Spleen (tissue), 11 donors: ENCODE data around the gene NHEJ1. TPM values are rescaled to one million over a fixed set of nuclear protein-coding genes. Genes with fewer than 3 reads are reported as not detected.
A peak's percentile ranks its signal among the peaks of the same experiment; 100 is the strongest.

Experiments used
- DNase-seq: peaks from one replicate; pipeline ENCODE4 v3.0.0-alpha.2; 2020
- H3K27ac ChIP-seq, 8 donors: fragments of 200-600 bp; sonication (generic) in 7 of 8; 1 replicate in 4 of 8; 2 replicates in 4 of 8; pipeline versions ENCODE4 v1.5.0 to v1.8.0; 2016 to 2021; ENCODE audit warnings: inconsistent platforms in 4 of 8, mild to moderate bottlenecking in 4 of 8, moderate library complexity in 1 of 8
- H3K27me3 ChIP-seq, 7 donors: fragments of 200-600 bp; sonication (generic) in 6 of 7; replicated peaks in 1 of 7; 1 replicate in 4 of 7; 2 replicates in 3 of 7; pipeline versions ENCODE4 v1.5.0 to v1.8.0; 2016 to 2021; ENCODE audit warnings: inconsistent platforms in 3 of 7, mild to moderate bottlenecking in 1 of 7
- H3K36me3 ChIP-seq, 6 donors: fragments of 200-600 bp; sonication (generic) in 5 of 6; 1 replicate in 4 of 6; 2 replicates in 2 of 6; pipeline versions ENCODE4 v1.5.0 to v1.8.0; 2016 to 2021; ENCODE audit warnings: inconsistent platforms in 2 of 6
- H3K4me1 ChIP-seq, 6 donors: fragments of 200-600 bp; sonication (generic) in 5 of 6; 1 replicate in 3 of 6; 2 replicates in 3 of 6; pipeline versions ENCODE4 v1.5.0 to v1.8.0; 2016 to 2021; ENCODE audit warnings: inconsistent platforms in 3 of 6
- H3K4me3 ChIP-seq, 8 donors: fragments of 200-600 bp; sonication (generic) in 7 of 8; 1 replicate in 4 of 8; 2 replicates in 4 of 8; pipeline versions ENCODE4 v1.5.0 to v1.8.0; 2016 to 2021; ENCODE audit warnings: inconsistent platforms in 4 of 8, mild to moderate bottlenecking in 4 of 8, moderate library complexity in 2 of 8
- H3K9me3 ChIP-seq, 8 donors: fragments of 200-600 bp; sonication (generic) in 7 of 8; 1 replicate in 4 of 8; 2 replicates in 4 of 8; pipeline versions ENCODE4 v1.5.0 to v1.8.0; 2016 to 2021; ENCODE audit warnings: inconsistent platforms in 4 of 8
- POLR2A ChIP-seq, 3 donors: fragments of 450-650 bp; IDR thresholded peaks; one replicate each; pipeline ENCODE4 v1.5.1; 2017; ENCODE audit warnings: antibody characterized with exemption in 3 of 3, mild to moderate bottlenecking in 1 of 3
- POLR2AphosphoS5 ChIP-seq, 3 donors: sonication (generic); formaldehyde crosslinking; IDR thresholded peaks; one replicate each; pipeline ENCODE4 v1.5.1; 2017; ENCODE audit warnings: antibody characterized with exemption in 3 of 3
- whole genome bisulfite sequencing, 5 donors: extraction: QIAGEN DNeasy Blood & Tissue Kit in 3 of 5; methylation state at CpG; one replicate each; pipeline versions ENCODE4 v1.1.5 to v1.1.7; 2013 to 2018; 5-methylcytosine and 5-hydroxymethylcytosine counted together
- intact Hi-C: fragments of 100-400 bp; cut with DNase I; formaldehyde crosslinking; loops from one replicate; pipeline ENCODE4 v1.15.0; 2023; ENCODE audit warnings: low total_unique reads
- polyA plus RNA-seq, 3 donors: library from polyadenylated mRNA; stranded (reverse); fragments of 200-250 nt; gene quantifications; one replicate each; pipeline ENCODE4 v1.2.1, GENCODE V29; 2013
- total RNA-seq, 7 donors: library from RNA; depleted of rRNA in 3 of 7; stranded (reverse); fragments of >200 nt in 3 of 7; fragmentation: NEBNext Ultra II Directional in 4 of 7; extraction: Animal tissue kit (Norgen Biotek cat#: 25700) in 4 of 7; gene quantifications; one replicate each; pipeline versions ENCODE4 v1.1.0 to v1.2.1, GENCODE V29; 2016 to 2021
- TF ChIP-seq, protein P1 (sequence below), 11 experiments: fragments of 200-600 bp in 7 of 11; fragments of 450-650 bp in 4 of 11; sonication (generic) in 4 of 11; IDR thresholded peaks in 8 of 11; conservative IDR thresholded peaks in 3 of 11; 1 replicate in 7 of 11; 2 replicates in 4 of 11; pipeline versions ENCODE4 v1.4.0 to v1.8.0; 2016 to 2021; ENCODE audit warnings: antibody characterized with exemption in 11 of 11, inconsistent platforms in 4 of 11, mild to moderate bottlenecking in 1 of 11
- donor health status: healthy with polysubstance abuse.
- donor health status: DM: no; HTN: no; CAD: no; lungs with moderate emphysema.
- donor health status: DM: no; HTN: no; CAD: no.
- donor health status: Bipolar disorder and iron deficiency.
- donor health status: healthy.
- donor health status: DM: no; HTN: no; CAD: no.
- donor health status: DM: yes; HTN: yes; CAD: no.

Gene NHEJ1
- total and polyA plus RNA-seq, 10 donors: 5.5 to 25.9 (median 14.0) TPM

DNA sequence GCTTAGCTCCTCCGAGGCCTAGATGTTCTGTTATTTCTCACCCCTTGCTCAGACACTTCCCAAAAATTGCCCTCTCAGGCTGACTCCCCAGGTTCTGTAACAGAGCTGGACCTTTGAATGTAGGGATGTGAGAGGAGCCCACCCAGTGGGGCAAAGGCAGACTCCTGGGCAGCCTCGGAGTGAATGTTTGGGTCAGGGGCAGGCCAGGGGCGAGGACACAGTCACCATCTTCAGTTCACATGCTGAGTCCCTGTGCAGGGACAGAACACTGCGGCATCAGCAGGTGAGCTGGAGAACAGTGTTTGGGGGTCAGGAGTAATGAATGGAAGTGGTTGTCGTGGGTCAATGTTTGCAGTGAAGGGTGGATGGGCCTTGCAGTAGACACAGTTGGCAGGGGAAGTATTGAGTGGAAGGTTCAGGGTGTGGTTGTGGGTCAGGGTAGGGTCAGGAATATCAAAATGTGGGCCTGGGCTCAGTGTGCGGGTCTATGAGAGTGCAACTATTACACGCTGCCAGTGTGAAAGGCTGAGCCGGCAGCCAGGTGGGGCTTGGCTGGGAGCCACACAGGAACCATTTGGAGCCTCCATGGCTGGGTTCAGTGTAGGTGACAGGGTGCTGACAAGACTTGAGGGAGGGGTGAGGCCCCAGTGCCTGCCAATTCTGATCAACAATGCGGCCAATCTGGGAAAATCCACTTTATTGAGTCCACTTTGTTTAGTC is 104.3 kb downstream of the NHEJ1 start:
- no peaks in the 10 kb centered on the region for H3K9me3 ChIP-seq
- peaks cover 27 to 43% (median 40%) of the 10 kb centered on the region in 6 donors for H3K4me1 ChIP-seq
- TF ChIP-seq, protein P1, sequence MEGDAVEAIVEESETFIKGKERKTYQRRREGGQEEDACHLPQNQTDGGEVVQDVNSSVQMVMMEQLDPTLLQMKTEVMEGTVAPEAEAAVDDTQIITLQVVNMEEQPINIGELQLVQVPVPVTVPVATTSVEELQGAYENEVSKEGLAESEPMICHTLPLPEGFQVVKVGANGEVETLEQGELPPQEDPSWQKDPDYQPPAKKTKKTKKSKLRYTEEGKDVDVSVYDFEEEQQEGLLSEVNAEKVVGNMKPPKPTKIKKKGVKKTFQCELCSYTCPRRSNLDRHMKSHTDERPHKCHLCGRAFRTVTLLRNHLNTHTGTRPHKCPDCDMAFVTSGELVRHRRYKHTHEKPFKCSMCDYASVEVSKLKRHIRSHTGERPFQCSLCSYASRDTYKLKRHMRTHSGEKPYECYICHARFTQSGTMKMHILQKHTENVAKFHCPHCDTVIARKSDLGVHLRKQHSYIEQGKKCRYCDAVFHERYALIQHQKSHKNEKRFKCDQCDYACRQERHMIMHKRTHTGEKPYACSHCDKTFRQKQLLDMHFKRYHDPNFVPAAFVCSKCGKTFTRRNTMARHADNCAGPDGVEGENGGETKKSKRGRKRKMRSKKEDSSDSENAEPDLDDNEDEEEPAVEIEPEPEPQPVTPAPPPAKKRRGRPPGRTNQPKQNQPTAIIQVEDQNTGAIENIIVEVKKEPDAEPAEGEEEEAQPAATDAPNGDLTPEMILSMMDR (IDR thresholded peaks at IDR 0.05 in 8 of 11, conservative IDR thresholded peaks at IDR 0.05 in 3 of 11): no peak
- no peak for TF ChIP-seq POLR2AphosphoS5 (IDR thresholded peaks at IDR 0.05)
- TF ChIP-seq POLR2A (IDR thresholded peaks at IDR 0.05): no peak
- intact Hi-C loops: loop anchor here (10.0 kb wide), 2 partner anchors 58 to 98 kb away; no protein-coding TSS in a partner anchor
- peaks cover 18 to 93% (median 61%) of the 10 kb centered on the region in 7 donors for H3K27me3 ChIP-seq
- no peak overlapping the region for H3K4me3 ChIP-seq
- DNase-seq: no peak
- no peaks in the 10 kb centered on the region for H3K36me3 ChIP-seq
- H3K27ac ChIP-seq: no peak overlapping the region
- 66 to 80% (median 74%) methylated on average over 9 of the region's 9 CpGs for WGBS, 5 donors

DNA sequence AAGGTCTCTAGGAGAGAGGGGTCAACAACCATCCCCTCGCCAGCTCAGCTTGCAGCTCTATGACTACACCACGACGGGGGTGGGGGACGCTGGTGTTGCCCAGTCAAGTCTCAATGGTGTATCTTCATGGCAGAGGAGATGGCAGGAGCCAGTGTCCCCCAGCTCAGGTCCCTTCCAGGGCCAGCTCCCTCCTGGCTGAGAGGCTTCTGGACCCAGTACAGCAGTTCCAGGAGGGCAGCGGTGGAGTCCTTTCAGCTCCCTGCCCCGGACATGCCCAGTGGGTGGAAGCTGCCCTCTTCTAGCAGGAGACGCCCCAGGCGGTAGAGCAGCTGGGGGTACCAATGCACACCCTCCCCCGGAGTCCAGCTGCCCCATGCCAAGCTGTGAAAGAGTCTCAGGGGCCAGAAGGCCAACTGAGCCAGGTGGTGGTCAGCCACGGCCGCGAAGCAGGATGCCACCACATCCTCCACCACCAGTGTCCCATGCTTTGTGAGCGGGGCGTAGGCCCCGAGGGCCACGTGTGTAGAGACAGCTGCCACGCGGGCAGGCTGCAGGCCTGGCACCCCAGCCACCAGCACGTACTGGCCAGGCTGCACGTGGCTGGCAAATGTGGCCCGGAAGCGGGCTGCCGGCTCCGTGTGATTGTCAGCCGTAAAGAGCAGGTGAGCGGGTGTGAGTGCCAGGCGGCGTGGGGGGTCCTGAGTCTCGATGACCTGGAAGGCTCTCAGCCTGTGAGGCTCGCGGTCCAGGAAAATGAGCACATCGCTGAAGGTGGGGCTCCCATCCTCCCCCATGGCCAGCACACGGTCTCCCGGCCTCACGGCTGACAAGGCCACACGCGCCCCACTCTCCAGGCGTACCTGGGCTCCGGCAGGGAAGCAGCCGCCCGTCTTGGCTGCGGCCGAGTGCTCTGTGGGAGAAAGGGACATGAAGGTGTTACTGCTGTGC is 105.4 kb downstream of the NHEJ1 start:
- Histone ChIP-seq H3K4me1 (peaks cover 25 to 33% (median 31%) of the 10 kb centered on the region in 6 donors), H3K36me3 (no peaks in the 10 kb centered on the region), H3K27ac (no peak overlapping the region), H3K9me3 (no peaks in the 10 kb centered on the region), H3K4me3 (no peak overlapping the region), H3K27me3 (peaks cover 14 to 93% (median 51%) of the 10 kb centered on the region in 7 donors)
- intact Hi-C loops: loop anchor here (10.0 kb wide), 2 partner anchors 60 to 100 kb away; no protein-coding TSS in a partner anchor
- peak; percentile 65 for DNase-seq
- WGBS, 5 donors: 84 to 87% (median 85%) methylated on average over 33 to 43 of the region's 43 CpGs
- no peak for TF ChIP-seq POLR2A (IDR thresholded peaks at IDR 0.05)
- TF ChIP-seq, protein P1 (IDR thresholded peaks at IDR 0.05 in 8 of 11, conservative IDR thresholded peaks at IDR 0.05 in 3 of 11): no peak
- no peak for TF ChIP-seq POLR2AphosphoS5 (IDR thresholded peaks at IDR 0.05)

DNA sequence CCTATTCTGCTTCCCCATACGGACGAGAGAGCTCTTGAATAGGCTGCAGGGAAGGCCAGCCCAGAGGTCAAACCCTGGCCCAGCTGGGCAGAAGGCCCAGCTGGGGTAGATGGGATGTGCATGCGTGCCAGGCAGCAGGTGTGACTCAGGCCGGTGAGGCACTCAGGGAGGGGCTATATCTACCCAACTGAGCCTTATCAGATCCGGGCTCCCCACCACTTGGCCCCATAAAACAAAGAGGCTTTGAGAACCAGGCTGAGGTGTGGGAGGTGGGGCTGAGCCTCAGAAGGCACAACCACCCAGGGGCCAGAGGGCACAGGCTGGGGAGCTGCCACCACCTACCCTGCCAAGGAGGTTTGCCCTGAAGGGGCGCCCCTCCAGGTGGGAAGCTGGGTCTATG is 111.3 kb downstream of the NHEJ1 start:
- H3K27me3 ChIP-seq: peaks cover 0 to 92% (median 15%) of the 10 kb centered on the region in 7 donors
- H3K4me3 ChIP-seq: no peak overlapping the region
- intact Hi-C loops: no loop called here
- no peak overlapping the region for H3K27ac ChIP-seq
- H3K4me1 ChIP-seq: no peaks in the 10 kb centered on the region
- no peaks in the 10 kb centered on the region for H3K9me3 ChIP-seq
- no peak for DNase-seq
- no peaks in the 10 kb centered on the region for H3K36me3 ChIP-seq
- TF ChIP-seq POLR2A (IDR thresholded peaks at IDR 0.05) (no peak), POLR2AphosphoS5 (IDR thresholded peaks at IDR 0.05) (no peak)
- TF ChIP-seq, protein P1 (IDR thresholded peaks at IDR 0.05 in 8 of 11, conservative IDR thresholded peaks at IDR 0.05 in 3 of 11): no peak
- WGBS, 5 donors: 65 to 83% (median 74%) methylated on average over 6 of the region's 6 CpGs
